Measurements from ENCODE around the gene ACIN1. TPM values are rescaled to one million over a fixed set of nuclear protein-coding genes. Genes with fewer than 3 reads are reported as not detected.
A peak's percentile ranks its signal among the peaks of the same experiment; 100 is the strongest.

Gene ACIN1
- total and polyA plus RNA-seq, 2 of the 13 experiments (the other 11 are each of a cell fraction or from before 2014, with no cell fraction given) = 165 to 183 TPM

- no peak for TF ChIP-seq ZNF773 (CRISPR knock-in tag; IDR thresholded peaks at IDR 0.05; ENCODE audit: borderline replicate concordance)
- no peak for TF ChIP-seq KDM3A (CRISPR knock-in tag; IDR thresholded peaks at IDR 0.05; ENCODE audit: low read depth)
- no peak for TF ChIP-seq HMG20B (CRISPR knock-in tag; conservative IDR thresholded peaks at IDR 0.05)
- no peak for TF ChIP-seq ZC3H13 (CRISPR knock-in tag; IDR thresholded peaks at IDR 0.05)
- TF ChIP-seq, protein P1, sequence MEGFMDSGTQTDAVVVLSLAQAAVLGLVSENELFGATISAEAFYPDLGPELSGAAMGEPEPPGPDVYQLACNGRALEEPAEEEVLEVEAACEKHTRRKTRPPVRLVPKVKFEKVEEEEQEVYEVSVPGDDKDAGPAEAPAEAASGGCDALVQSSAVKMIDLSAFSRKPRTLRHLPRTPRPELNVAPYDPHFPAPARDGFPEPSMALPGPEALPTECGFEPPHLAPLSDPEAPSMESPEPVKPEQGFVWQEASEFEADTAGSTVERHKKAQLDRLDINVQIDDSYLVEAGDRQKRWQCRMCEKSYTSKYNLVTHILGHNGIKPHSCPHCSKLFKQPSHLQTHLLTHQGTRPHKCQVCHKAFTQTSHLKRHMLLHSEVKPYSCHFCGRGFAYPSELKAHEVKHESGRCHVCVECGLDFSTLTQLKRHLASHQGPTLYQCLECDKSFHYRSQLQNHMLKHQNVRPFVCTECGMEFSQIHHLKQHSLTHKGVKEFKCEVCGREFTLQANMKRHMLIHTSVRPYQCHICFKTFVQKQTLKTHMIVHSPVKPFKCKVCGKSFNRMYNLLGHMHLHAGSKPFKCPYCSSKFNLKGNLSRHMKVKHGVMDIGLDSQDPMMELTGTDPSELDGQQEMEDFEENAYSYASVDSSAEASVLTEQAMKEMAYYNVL (CRISPR knock-in tag; IDR thresholded peaks at IDR 0.05; ENCODE audit: borderline replicate concordance) = peak; percentile 50; the same call in 1 of the 2 replicates
- TF ChIP-seq ZNF772 (CRISPR knock-in tag; IDR thresholded peaks at IDR 0.05) = peak; percentile 67
- no peak for TF ChIP-seq ZNF780A (CRISPR knock-in tag; IDR thresholded peaks at IDR 0.05)
- TF ChIP-seq DMAP1 (CRISPR knock-in tag; IDR thresholded peaks at IDR 0.05) = peak; percentile 55; the same call in 1 of the 2 replicates
- TF ChIP-seq, protein P2, sequence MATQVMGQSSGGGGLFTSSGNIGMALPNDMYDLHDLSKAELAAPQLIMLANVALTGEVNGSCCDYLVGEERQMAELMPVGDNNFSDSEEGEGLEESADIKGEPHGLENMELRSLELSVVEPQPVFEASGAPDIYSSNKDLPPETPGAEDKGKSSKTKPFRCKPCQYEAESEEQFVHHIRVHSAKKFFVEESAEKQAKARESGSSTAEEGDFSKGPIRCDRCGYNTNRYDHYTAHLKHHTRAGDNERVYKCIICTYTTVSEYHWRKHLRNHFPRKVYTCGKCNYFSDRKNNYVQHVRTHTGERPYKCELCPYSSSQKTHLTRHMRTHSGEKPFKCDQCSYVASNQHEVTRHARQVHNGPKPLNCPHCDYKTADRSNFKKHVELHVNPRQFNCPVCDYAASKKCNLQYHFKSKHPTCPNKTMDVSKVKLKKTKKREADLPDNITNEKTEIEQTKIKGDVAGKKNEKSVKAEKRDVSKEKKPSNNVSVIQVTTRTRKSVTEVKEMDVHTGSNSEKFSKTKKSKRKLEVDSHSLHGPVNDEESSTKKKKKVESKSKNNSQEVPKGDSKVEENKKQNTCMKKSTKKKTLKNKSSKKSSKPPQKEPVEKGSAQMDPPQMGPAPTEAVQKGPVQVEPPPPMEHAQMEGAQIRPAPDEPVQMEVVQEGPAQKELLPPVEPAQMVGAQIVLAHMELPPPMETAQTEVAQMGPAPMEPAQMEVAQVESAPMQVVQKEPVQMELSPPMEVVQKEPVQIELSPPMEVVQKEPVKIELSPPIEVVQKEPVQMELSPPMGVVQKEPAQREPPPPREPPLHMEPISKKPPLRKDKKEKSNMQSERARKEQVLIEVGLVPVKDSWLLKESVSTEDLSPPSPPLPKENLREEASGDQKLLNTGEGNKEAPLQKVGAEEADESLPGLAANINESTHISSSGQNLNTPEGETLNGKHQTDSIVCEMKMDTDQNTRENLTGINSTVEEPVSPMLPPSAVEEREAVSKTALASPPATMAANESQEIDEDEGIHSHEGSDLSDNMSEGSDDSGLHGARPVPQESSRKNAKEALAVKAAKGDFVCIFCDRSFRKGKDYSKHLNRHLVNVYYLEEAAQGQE (IDR thresholded peaks at IDR 0.05; ENCODE audit: borderline replicate concordance in 1 of 2, low read depth in 1 of 2, low read length in 2 of 2) = peak in 1 of 2 experiments; percentile 72; a peak in 2 of 4 replicates
- no peak for TF ChIP-seq RFX5 (IDR thresholded peaks at IDR 0.05; ENCODE audit: low read depth, low read length)
- TF ChIP-seq ZNF367 (CRISPR knock-in tag; IDR thresholded peaks at IDR 0.05; ENCODE audit: borderline replicate concordance) = no peak; the same call in 1 of the 2 replicates
- no peak for TF ChIP-seq ZNF800 (CRISPR knock-in tag; IDR thresholded peaks at IDR 0.05)
- no peak for TF ChIP-seq HMG20A (CRISPR knock-in tag; IDR thresholded peaks at IDR 0.05; ENCODE audit: borderline replicate concordance)
- TF ChIP-seq REL (CRISPR knock-in tag; conservative IDR thresholded peaks at IDR 0.05) = no peak
- no peak for TF ChIP-seq TBP (CRISPR knock-in tag; IDR thresholded peaks at IDR 0.05)
- 0 out of 2 replicates have a peak, but pooled peaks have one; percentile 28 for TF ChIP-seq MXD4 (CRISPR knock-in tag; IDR thresholded peaks at IDR 0.05)
- TF ChIP-seq ZNF468 (CRISPR knock-in tag; IDR thresholded peaks at IDR 0.05) = no peak
These were observed 84.8 kb downstream of the ACIN1 start, which contains the start of gene C14orf93 (continued) for GRCh38 chr14:23009939-23010726.

Measured in HepG2 (cell line).